ENCODE results near the gene ZNF280A.

ZNF280A gene

DNA sequence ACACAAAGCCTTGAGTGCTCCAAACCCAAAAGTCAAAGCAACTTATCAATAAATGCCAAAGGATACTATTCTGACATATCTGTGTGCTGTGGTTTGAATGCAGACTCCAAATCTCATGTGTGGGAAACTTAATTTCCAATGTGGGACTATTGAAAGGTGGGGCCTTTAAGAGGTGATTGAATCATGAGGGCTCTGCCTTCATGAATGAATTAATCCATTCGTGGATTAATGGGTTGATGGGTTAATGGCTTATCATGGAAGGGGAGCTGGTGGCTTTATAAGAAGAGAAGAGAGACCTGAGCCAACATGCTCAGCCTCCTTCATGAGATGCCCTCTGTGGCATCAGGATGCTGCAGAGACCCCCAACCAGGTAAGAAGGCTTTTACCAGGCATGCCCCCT lies 16.8 kb upstream of the ZNF280A start:
- no peak overlapping the region for H3K4me3 ChIP-seq (IDR thresholded peaks at IDR 0.05; ENCODE audit: insufficient read depth, low read depth, low read length)
- H3K9ac ChIP-seq = no peak overlapping the region
- H3K4me1 ChIP-seq (ENCODE audit: low read depth, poor library complexity, severe bottlenecking) = no peaks in the 10 kb centered on the region
- no peaks in the 10 kb centered on the region for H3K79me2 ChIP-seq (ENCODE audit: insufficient read depth, low read depth)
- H2AFZ ChIP-seq (ENCODE audit: low read depth) = no peak overlapping the region
- TF ChIP-seq, protein P1, sequence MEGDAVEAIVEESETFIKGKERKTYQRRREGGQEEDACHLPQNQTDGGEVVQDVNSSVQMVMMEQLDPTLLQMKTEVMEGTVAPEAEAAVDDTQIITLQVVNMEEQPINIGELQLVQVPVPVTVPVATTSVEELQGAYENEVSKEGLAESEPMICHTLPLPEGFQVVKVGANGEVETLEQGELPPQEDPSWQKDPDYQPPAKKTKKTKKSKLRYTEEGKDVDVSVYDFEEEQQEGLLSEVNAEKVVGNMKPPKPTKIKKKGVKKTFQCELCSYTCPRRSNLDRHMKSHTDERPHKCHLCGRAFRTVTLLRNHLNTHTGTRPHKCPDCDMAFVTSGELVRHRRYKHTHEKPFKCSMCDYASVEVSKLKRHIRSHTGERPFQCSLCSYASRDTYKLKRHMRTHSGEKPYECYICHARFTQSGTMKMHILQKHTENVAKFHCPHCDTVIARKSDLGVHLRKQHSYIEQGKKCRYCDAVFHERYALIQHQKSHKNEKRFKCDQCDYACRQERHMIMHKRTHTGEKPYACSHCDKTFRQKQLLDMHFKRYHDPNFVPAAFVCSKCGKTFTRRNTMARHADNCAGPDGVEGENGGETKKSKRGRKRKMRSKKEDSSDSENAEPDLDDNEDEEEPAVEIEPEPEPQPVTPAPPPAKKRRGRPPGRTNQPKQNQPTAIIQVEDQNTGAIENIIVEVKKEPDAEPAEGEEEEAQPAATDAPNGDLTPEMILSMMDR (conservative IDR thresholded peaks at IDR 0.05; ENCODE audit: low read depth, low read length) = no peak
- no peaks in the 10 kb centered on the region for H3K27me3 ChIP-seq (ENCODE audit: insufficient read depth, low read depth)
- H3K4me2 ChIP-seq = no peak overlapping the region
- no peaks in the 10 kb centered on the region for H4K20me1 ChIP-seq (ENCODE audit: insufficient read depth)
- H3K27ac ChIP-seq = no peak overlapping the region
- H3K36me3 ChIP-seq (ENCODE audit: insufficient read depth) = no peaks in the 10 kb centered on the region

DNA sequence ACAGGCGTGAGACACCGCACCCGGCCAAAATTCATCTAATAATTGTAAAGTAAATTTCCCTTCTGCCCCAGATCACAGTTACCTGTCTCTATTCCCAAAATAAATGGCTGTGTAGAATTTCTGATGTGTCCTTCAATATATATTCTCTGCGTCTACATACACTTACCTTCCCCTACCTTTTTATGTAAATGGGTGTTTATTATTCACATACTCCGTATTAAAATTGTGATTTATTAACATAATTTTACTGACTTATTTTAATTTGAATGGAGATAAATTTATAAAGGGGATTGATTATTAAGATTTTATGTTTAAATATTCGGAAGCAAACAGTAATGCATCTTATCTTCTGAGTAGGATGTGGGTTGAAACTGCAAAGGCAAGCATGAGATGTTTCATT lies 16.4 kb upstream of the ZNF280A start:
- Histone ChIP-seq H3K4me2 (no peak overlapping the region), H2AFZ (ENCODE audit: low read depth) (no peak overlapping the region), H3K36me3 (ENCODE audit: insufficient read depth) (no peaks in the 10 kb centered on the region), H3K27ac (no peak overlapping the region), H3K27me3 (ENCODE audit: insufficient read depth, low read depth) (no peaks in the 10 kb centered on the region), H3K9ac (no peak overlapping the region), H4K20me1 (ENCODE audit: insufficient read depth) (no peaks in the 10 kb centered on the region), H3K4me1 (ENCODE audit: low read depth, poor library complexity, severe bottlenecking) (no peaks in the 10 kb centered on the region), H3K79me2 (ENCODE audit: insufficient read depth, low read depth) (no peaks in the 10 kb centered on the region), H3K4me3 (IDR thresholded peaks at IDR 0.05; ENCODE audit: insufficient read depth, low read depth, low read length) (no peak overlapping the region)
- TF ChIP-seq, protein P1 (conservative IDR thresholded peaks at IDR 0.05; ENCODE audit: low read depth, low read length) = no peak

DNA sequence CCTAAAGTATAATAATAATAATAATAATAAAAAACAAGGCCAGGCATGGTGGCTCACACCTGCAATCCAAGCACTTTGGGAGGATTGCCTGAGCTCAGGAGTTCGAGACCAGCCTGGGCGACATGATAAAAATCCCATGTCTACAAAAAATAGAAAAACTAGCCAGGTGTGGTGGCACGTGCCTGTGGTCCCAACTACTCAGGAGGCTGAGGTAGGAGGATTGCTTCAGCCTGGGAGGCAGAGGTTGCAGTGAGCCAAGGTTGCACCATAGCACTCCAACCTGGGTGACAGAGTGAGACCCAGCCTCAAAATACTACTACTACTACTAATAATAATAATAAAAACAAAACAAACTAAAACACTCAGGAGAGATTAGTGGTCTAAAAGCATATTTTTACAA lies 15.6 kb upstream of the ZNF280A start:
- Histone ChIP-seq H3K9ac (no peak overlapping the region), H3K27ac (no peak overlapping the region), H3K4me3 (IDR thresholded peaks at IDR 0.05; ENCODE audit: insufficient read depth, low read depth, low read length) (no peak overlapping the region), H3K79me2 (ENCODE audit: insufficient read depth, low read depth) (no peaks in the 10 kb centered on the region), H3K4me2 (no peak overlapping the region), H2AFZ (ENCODE audit: low read depth) (no peak overlapping the region), H3K36me3 (ENCODE audit: insufficient read depth) (no peaks in the 10 kb centered on the region), H3K27me3 (ENCODE audit: insufficient read depth, low read depth) (no peaks in the 10 kb centered on the region), H3K4me1 (ENCODE audit: low read depth, poor library complexity, severe bottlenecking) (no peaks in the 10 kb centered on the region), H4K20me1 (ENCODE audit: insufficient read depth) (no peaks in the 10 kb centered on the region)
- TF ChIP-seq, protein P1 (conservative IDR thresholded peaks at IDR 0.05; ENCODE audit: low read depth, low read length) = no peak

DNA sequence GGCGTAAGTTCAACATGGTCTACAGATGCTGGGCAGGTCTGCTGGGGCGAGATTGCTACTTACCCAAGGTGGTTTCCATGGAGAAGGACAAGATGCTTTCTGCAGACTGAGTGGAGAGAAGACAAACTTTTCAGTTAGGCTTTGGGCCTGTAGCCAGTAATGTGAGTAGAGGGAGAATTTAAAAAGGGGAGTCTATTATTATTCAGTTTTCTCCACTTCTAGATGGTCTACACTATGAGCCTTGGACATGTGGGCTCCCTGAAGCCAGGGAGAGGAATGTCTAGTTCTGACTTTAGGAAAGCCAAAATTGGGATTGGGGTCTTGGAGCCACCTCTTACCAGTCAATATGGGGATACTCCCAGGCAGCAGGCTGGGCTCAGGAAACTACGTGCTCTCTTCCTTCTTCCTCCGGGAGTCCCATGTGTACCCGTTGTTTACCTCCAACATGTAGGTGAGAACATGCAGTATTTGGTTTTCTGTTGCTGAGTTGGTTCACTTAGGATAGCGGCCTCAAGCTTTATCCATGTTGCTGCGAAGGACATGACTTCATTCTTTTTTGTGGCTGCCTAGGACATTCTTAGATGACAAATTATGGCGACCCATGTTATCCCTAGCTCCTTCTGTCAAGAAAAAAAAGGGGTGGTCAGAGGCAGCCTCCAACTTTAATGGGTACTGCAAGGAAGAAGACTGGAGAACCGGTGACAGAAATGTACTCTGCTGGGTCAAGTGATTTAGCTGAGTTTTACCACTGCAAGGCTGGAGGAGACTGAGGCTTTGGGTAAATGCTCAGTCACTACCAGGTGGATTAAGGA lies 14.7 kb upstream of the ZNF280A start:
- no peak overlapping the region for H3K4me2 ChIP-seq
- TF ChIP-seq, protein P1 (conservative IDR thresholded peaks at IDR 0.05; ENCODE audit: low read depth, low read length) = no peak
- H4K20me1 ChIP-seq (ENCODE audit: insufficient read depth) = no peaks in the 10 kb centered on the region
- H3K4me1 ChIP-seq (ENCODE audit: low read depth, poor library complexity, severe bottlenecking) = no peaks in the 10 kb centered on the region
- no peak overlapping the region for H3K4me3 ChIP-seq (IDR thresholded peaks at IDR 0.05; ENCODE audit: insufficient read depth, low read depth, low read length)
- H3K27ac ChIP-seq = no peak overlapping the region
- no peaks in the 10 kb centered on the region for H3K27me3 ChIP-seq (ENCODE audit: insufficient read depth, low read depth)
- no peak overlapping the region for H2AFZ ChIP-seq (ENCODE audit: low read depth)
- H3K36me3 ChIP-seq (ENCODE audit: insufficient read depth) = no peaks in the 10 kb centered on the region
- no peaks in the 10 kb centered on the region for H3K79me2 ChIP-seq (ENCODE audit: insufficient read depth, low read depth)
- H3K9ac ChIP-seq = no peak overlapping the region
